Measurements from ENCODE around the gene C1orf185. TPM values are rescaled to one million over a fixed set of nuclear protein-coding genes. Genes with fewer than 3 reads are reported as not detected.

C1orf185 gene
- total RNA-seq, 1 experiment from 2014 or later, result not detected

GRCh38 chr1:51165540-51165939, 63.5 kb downstream of the C1orf185 start:
- ChIA-PET CTCF (no interaction called here), POLR2A (no interaction called here)
- H3K27ac Mint-ChIP-seq (ENCODE audit: unreplicated experiment), result no peak overlapping the region
- H3K27me3 ChIP-seq (replicated peaks; ENCODE audit: control insufficient read depth, insufficient read depth, low read length), result no peaks in the 10 kb centered on the region
- intact Hi-C loops (cut with micrococcal nuclease; ENCODE audit: unreplicated experiment), result no loop called here
- no TSS peak for BruUV-seq (replicated peaks)
- H3K27me3 Mint-ChIP-seq (ENCODE audit: insufficient read depth, unreplicated experiment), result no peaks in the 10 kb centered on the region
- H3K36me3 ChIP-seq (ENCODE audit: control insufficient read depth, insufficient read depth, low read length), result no peaks in the 10 kb centered on the region
- H3K4me1 Mint-ChIP-seq (ENCODE audit: low read depth, unreplicated experiment), result no peaks in the 10 kb centered on the region
- no peak for DNase-seq
- no peak overlapping the region for H3K4me3 Mint-ChIP-seq (ENCODE audit: unreplicated experiment)
- H3K9me3 ChIP-seq, result no peaks in the 10 kb centered on the region
- no peaks in the 10 kb centered on the region for H3K36me3 Mint-ChIP-seq (ENCODE audit: insufficient read depth, unreplicated experiment)
- no peaks in the 10 kb centered on the region for H3K4me1 ChIP-seq
- no peaks in the 10 kb centered on the region for H3K9me3 Mint-ChIP-seq (ENCODE audit: unreplicated experiment)
- no peak for TF ChIP-seq CTCF (IDR thresholded peaks at IDR 0.05; ENCODE audit: insufficient read depth in 1 of 2, low read depth in 1 of 2, low read length in 1 of 2, severe bottlenecking in 1 of 2, unreplicated experiment in 1 of 2)
- H3K4me3 ChIP-seq (ENCODE audit: low read depth, low read length), result no peak overlapping the region

- CTCF ChIA-PET, result no interaction called here
These were observed 66.3 kb downstream of the C1orf185 start for GRCh38 chr1:51168266-51168845.

GRCh38 chr1:51168936-51169335, 66.9 kb downstream of the C1orf185 start:
- no peak overlapping the region for H3K27ac Mint-ChIP-seq (ENCODE audit: unreplicated experiment)
- no peaks in the 10 kb centered on the region for H3K27me3 Mint-ChIP-seq (ENCODE audit: insufficient read depth, unreplicated experiment)
- no TSS peak for BruUV-seq (replicated peaks)

More at GRCh38 chr1:51168266-51168845, 66.3 kb downstream of the C1orf185 start:
- BruUV-seq (replicated peaks), result no TSS peak
- no peak for DNase-seq
- Histone ChIP-seq H3K4me3 (ENCODE audit: low read depth, low read length) (no peak overlapping the region), H3K9me3 (no peaks in the 10 kb centered on the region), H3K36me3 (ENCODE audit: control insufficient read depth, insufficient read depth, low read length) (no peaks in the 10 kb centered on the region), H3K4me1 (no peaks in the 10 kb centered on the region), H3K27me3 (replicated peaks; ENCODE audit: control insufficient read depth, insufficient read depth, low read length) (no peaks in the 10 kb centered on the region)
- TF ChIP-seq CTCF (IDR thresholded peaks at IDR 0.05; ENCODE audit: insufficient read depth in 1 of 2, low read depth in 1 of 2, low read length in 1 of 2, severe bottlenecking in 1 of 2, unreplicated experiment in 1 of 2), result no peak
- Mint-ChIP-seq H3K9me3 (ENCODE audit: unreplicated experiment) (no peaks in the 10 kb centered on the region), H3K4me1 (ENCODE audit: low read depth, unreplicated experiment) (no peaks in the 10 kb centered on the region), H3K27me3 (ENCODE audit: insufficient read depth, unreplicated experiment) (no peaks in the 10 kb centered on the region), H3K27ac (ENCODE audit: unreplicated experiment) (no peak overlapping the region), H3K36me3 (ENCODE audit: insufficient read depth, unreplicated experiment) (no peaks in the 10 kb centered on the region), H3K4me3 (ENCODE audit: unreplicated experiment) (no peak overlapping the region)
- POLR2A ChIA-PET, result no interaction called here
- intact Hi-C loops (cut with micrococcal nuclease; ENCODE audit: unreplicated experiment), result no loop called here

More at GRCh38 chr1:51168936-51169335, 66.9 kb downstream of the C1orf185 start:
- no peaks in the 10 kb centered on the region for H3K4me1 ChIP-seq
- no peak overlapping the region for H3K4me3 ChIP-seq (ENCODE audit: low read depth, low read length)
- H3K36me3 Mint-ChIP-seq (ENCODE audit: insufficient read depth, unreplicated experiment), result no peaks in the 10 kb centered on the region
- no peak for TF ChIP-seq CTCF (IDR thresholded peaks at IDR 0.05; ENCODE audit: insufficient read depth in 1 of 2, low read depth in 1 of 2, low read length in 1 of 2, severe bottlenecking in 1 of 2, unreplicated experiment in 1 of 2)
- H3K36me3 ChIP-seq (ENCODE audit: control insufficient read depth, insufficient read depth, low read length), result no peaks in the 10 kb centered on the region
- POLR2A ChIA-PET, result no interaction called here
- CTCF ChIA-PET, result interaction anchor here (0.7 kb wide), 1 partner anchor 239 kb away, joined by 3 read pairs; no protein-coding TSS in a partner anchor
- no peak overlapping the region for H3K4me3 Mint-ChIP-seq (ENCODE audit: unreplicated experiment)
- no peaks in the 10 kb centered on the region for H3K27me3 ChIP-seq (replicated peaks; ENCODE audit: control insufficient read depth, insufficient read depth, low read length)
- H3K9me3 ChIP-seq, result no peaks in the 10 kb centered on the region
- intact Hi-C loops (cut with micrococcal nuclease; ENCODE audit: unreplicated experiment), result no loop called here
- no peak for DNase-seq
- H3K9me3 Mint-ChIP-seq (ENCODE audit: unreplicated experiment), result no peaks in the 10 kb centered on the region
- H3K4me1 Mint-ChIP-seq (ENCODE audit: low read depth, unreplicated experiment), result no peaks in the 10 kb centered on the region
